ENCODE results near the gene PDK4.

PDK4 gene

GRCh38 chr7:95596198-95597063 is at the start of gene PDK4:
Gene PDK4 (minus strand): TSS chr7:95596516. CDS start chr7:95596293, 223 bp downstream.
- in situ Hi-C loops (cut with MboI; ENCODE audit: low sequenced_read_pairs) = no loop called here

- in situ Hi-C loops (cut with MboI; ENCODE audit: low sequenced_read_pairs) = no loop called here
These were observed 45.9 kb upstream of the PDK4 start for GRCh38 chr7:95642173-95642572.

GRCh38 chr7:95636140-95636940 is 40.0 kb upstream of the PDK4 start:
- in situ Hi-C loops (cut with MboI; ENCODE audit: low sequenced_read_pairs) = no loop called here

GRCh38 chr7:95632609-95633008 is 36.3 kb upstream of the PDK4 start:
- in situ Hi-C loops (cut with MboI; ENCODE audit: low sequenced_read_pairs) = no loop called here

GRCh38 chr7:95631527-95631926 is 35.2 kb upstream of the PDK4 start:
- in situ Hi-C loops (cut with MboI; ENCODE audit: low sequenced_read_pairs) = no loop called here

GRCh38 chr7:95630702-95631458 is 34.6 kb upstream of the PDK4 start:
- in situ Hi-C loops (cut with MboI; ENCODE audit: low sequenced_read_pairs) = no loop called here

GRCh38 chr7:95628831-95629439 is 32.6 kb upstream of the PDK4 start:
- in situ Hi-C loops (cut with MboI; ENCODE audit: low sequenced_read_pairs) = no loop called here

- in situ Hi-C loops (cut with MboI; ENCODE audit: low sequenced_read_pairs) = no loop called here
These were observed 27.5 kb upstream of the PDK4 start for GRCh38 chr7:95623788-95624187.

- in situ Hi-C loops (cut with MboI; ENCODE audit: low sequenced_read_pairs) = no loop called here
These were observed 26.5 kb upstream of the PDK4 start for GRCh38 chr7:95622859-95623258.

- in situ Hi-C loops (cut with MboI; ENCODE audit: low sequenced_read_pairs) = no loop called here
These were observed 25.8 kb upstream of the PDK4 start for GRCh38 chr7:95622001-95622549.

GRCh38 chr7:95621404-95621803 is 25.1 kb upstream of the PDK4 start:
- in situ Hi-C loops (cut with MboI; ENCODE audit: low sequenced_read_pairs) = no loop called here

- in situ Hi-C loops (cut with MboI; ENCODE audit: low sequenced_read_pairs) = no loop called here
These were observed 24.3 kb upstream of the PDK4 start for GRCh38 chr7:95620631-95621030.

- in situ Hi-C loops (cut with MboI; ENCODE audit: low sequenced_read_pairs) = no loop called here
These were observed 23.6 kb upstream of the PDK4 start for GRCh38 chr7:95619921-95620320.

GRCh38 chr7:95619517-95619916 is 23.2 kb upstream of the PDK4 start:
- in situ Hi-C loops (cut with MboI; ENCODE audit: low sequenced_read_pairs) = no loop called here

- in situ Hi-C loops (cut with MboI; ENCODE audit: low sequenced_read_pairs) = no loop called here
These were observed 18.2 kb upstream of the PDK4 start for GRCh38 chr7:95614442-95614940.

- in situ Hi-C loops (cut with MboI; ENCODE audit: low sequenced_read_pairs) = no loop called here
These were observed 14.9 kb upstream of the PDK4 start for GRCh38 chr7:95611224-95611623.

GRCh38 chr7:95609277-95609971 is 13.1 kb upstream of the PDK4 start:
- in situ Hi-C loops (cut with MboI; ENCODE audit: low sequenced_read_pairs) = no loop called here

- in situ Hi-C loops (cut with MboI; ENCODE audit: low sequenced_read_pairs) = no loop called here
These were observed 12.2 kb upstream of the PDK4 start for GRCh38 chr7:95608359-95609173.

- in situ Hi-C loops (cut with MboI; ENCODE audit: low sequenced_read_pairs) = no loop called here
These were observed 11.2 kb upstream of the PDK4 start for GRCh38 chr7:95607561-95607960.
